NCI-H82 treated with DMSO at 0.1 percent for 48 hours (cell line): Measurements from ENCODE around the gene TAP2.
A peak's percentile ranks its signal among the peaks of the same experiment; 100 is the strongest.

Source experiments
- DNase-seq: peaks from one replicate; lab custom pipeline; 2025; ENCODE audit not compliant: unreplicated experiment; lab: John Stamatoyannopoulos, UW

Gene TAP2

DNA sequence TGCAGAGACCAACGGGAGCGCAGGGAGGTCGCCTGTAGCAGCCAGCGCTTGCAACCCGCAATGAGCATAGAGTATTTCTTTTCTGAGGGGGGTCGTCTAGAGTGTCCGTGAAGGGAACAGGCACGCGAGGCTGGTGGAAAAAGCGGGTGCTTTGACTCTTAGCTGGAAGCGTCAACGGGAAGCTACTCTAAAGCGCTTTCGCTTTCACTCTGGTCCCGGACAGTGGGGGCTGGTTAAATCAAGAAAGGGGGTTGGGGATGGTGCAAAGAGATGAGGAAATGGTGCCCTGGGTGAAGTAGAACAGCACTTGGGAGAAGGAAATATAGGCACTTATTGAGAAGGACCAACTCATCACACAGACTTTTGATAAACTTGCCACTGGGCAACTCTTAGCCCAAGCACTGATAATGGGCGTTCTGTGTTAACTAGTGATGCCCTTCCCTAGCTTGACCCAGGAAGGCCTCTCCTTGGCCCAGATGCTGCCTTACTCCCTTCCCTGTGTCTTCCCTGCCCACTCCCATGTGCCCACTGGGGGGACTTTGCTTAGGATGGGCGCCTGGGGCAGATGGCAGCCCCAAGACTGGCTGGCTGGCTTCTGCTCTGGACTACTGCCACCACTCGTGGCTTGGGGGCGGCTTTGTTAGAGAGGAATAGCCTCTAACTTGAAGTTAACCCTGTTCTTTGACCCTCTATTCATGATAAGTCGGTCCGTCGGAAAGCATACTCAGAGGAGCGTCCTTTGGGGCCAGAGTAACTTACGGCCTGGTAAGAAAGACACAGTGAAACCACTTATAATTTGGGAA, 16.0 kb upstream of the TAP2 start:
- DNase-seq, result no peak

DNA sequence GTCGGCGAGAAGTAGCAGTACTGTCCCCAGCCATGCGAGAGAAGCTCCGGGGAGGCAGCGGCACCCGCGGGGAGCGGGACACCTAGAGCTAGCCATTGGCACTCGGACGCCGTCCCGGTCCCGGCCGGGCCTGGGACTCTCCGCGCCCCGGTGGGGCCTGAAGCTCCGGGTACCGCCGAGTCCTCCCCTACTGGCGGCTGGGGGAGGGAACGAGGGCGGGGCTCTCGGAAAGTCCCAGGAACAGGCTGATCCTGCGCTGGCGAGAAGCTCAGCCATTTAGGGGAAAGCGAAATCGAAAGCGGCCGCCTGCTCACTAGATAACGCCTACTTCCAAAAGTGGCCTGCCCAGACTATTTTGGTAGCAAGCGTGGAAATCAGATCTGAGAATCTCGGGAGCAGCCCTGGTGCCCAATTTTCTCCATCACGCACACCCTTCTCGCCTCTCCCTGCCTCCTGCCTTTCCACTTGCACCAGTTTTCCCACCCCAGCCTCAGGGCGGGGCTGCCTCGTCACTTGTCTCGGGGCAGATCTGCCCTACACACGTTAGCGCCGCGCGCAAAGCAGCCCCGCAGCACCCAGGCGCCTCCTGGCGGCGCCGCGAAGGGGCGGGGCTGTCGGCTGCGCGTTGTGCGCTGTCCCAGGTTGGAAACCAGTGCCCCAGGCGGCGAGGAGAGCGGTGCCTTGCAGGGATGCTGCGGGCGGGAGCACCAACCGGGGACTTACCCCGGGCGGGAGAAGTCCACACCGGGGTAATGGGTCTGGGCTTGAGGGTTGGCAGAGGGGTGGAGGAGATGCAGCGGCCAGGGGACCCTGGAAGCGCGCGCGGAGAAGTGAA, 15.2 kb upstream of the TAP2 start, which contains the start of the genes PSMB9 and TAP1:
Gene PSMB9, plus strand, starts transcription at position 652 of the 835 bp plus-strand sequence. Its CDS starts 38 bp downstream, at position 690.
Gene TAP1, minus strand, starts transcription at position 164 of the 835 bp plus-strand sequence. Its CDS starts 68 bp downstream, at position 96.
- DNase-seq, result no peak

DNA sequence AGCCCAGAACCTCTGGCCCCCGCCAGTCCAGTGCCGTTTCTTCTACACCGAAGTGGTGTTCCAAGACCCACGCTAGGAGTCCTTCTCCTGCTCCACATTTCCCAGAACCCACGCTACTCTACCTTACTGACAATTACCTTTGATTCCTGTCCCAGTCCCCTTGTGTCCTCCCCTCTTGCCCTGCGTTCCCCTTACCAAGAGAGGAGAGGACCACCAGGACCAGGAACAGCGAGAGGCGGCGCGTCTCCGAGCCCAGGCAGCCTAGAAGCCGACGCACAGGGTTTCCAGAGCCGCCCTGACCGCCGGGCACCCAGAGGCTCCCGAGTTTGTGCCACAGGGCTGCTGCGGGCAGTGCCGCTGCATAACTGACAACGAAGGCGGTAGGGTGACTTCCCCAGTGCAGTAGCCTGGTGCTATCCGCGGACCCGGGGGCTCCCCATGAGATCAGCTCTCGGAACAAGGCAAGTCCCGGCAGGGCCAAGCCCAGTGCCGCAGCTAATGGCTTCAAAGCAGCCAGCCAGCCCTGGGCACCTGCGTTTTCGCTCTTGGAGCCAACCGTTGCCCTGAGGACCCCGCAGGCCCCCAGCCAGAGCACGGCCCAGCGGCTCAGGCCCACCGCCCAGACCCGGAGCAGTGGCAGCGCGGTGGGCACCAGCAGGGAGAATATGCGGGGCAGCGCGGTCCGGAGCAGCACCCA, 14.5 kb upstream of the TAP2 start:
- no peak for DNase-seq

GRCh38 chr6:32852018-32852843, 13.7 kb upstream of the TAP2 start:
- DNase-seq, result no peak

- no peak for DNase-seq
Measured at GRCh38 chr6:32851025-32851424, 12.5 kb upstream of the TAP2 start.

DNA sequence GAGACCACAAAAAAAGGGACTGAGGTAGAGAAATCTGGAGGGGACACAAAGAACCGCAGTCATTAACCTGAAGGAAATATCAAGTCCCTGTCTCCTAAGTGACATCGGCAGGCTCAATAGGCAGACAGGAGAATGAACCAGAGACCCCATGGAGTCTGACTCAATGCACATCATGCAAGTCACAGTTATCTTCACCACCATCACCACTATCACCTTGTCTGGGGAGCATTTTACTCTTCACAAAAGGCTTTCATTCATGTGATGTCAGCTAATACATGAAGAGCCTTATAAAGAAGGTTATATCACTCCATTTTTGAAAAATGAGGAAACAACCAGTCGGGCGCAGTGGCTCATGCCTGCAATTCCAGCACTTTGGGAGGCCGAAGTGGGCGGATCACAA, 10.6 kb upstream of the TAP2 start:
- DNase-seq, result no peak

DNA sequence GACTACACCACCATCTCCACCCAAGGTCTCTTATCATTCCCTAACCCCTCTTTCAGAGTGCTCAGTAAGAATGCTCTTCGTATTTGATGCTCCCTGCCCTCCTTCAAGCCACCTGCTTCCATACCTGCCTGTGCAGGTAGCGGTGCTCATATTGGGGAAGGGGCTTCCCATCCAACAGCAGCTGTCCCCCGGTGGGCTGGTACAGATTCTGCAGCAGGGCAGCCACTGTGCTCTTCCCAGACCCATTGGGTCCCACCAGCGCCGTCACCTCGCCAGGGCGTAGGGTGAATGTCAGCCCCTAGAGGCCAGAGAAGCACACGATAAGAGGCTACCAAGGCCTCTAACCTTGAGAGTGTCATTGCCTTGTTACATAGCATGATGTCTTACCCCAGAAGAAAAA, 9.3 kb upstream of the TAP2 start:
- DNase-seq, result no peak

- DNase-seq, result no peak
Measured at GRCh38 chr6:32847004-32847403, 8.5 kb upstream of the TAP2 start.

GRCh38 chr6:32845384-32845884, 6.9 kb upstream of the TAP2 start:
- DNase-seq, result no peak

GRCh38 chr6:32844839-32845383, 6.4 kb upstream of the TAP2 start:
- DNase-seq, result no peak

DNA sequence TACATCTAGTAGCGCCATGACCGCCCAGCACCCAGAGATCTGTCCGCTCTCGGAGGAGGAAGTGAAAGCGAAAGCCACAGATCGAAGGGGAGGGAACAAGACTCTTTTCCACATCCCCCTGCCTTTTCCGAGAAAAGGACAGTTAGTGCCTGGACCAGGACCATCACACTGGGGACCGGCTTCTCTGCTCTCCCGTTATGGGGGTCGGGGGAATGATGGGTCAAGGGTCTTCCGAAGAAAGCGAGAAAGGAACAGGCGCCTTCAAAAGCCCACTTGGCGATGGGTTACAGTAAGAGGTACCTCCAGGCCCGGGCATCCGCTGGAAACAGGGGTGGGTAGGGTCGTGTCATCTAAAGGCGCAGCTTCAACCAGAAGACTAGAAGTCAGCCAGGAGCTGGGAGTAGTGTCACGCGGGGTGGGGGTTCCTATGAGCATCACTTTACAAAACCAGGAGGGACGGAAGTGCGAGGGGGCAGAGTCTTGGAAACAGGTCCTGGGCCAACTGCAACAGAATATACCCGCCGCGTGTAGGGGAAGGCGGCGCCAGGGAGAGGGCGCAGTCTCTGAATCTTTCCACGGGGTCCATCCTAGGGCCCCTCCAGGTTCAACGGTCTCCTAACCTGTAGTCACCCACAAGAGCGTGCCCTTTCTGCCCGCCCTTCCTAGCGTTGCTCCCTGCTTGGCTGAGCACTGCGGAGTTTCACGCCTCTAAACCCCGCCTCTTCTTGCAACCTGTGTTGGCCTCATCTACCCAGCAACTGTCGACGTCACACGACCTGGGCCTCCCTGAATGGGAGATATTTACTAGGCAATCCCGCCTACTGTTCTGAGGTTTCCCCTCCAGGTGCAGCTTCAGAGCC, 5.7 kb upstream of the TAP2 start, which contains the start of gene PSMB8:
Gene PSMB8, minus strand, starts transcription at position 69 of the 860 bp plus-strand sequence. Its CDS starts 51 bp downstream, at position 18.
- DNase-seq, result peak; percentile 65

DNA sequence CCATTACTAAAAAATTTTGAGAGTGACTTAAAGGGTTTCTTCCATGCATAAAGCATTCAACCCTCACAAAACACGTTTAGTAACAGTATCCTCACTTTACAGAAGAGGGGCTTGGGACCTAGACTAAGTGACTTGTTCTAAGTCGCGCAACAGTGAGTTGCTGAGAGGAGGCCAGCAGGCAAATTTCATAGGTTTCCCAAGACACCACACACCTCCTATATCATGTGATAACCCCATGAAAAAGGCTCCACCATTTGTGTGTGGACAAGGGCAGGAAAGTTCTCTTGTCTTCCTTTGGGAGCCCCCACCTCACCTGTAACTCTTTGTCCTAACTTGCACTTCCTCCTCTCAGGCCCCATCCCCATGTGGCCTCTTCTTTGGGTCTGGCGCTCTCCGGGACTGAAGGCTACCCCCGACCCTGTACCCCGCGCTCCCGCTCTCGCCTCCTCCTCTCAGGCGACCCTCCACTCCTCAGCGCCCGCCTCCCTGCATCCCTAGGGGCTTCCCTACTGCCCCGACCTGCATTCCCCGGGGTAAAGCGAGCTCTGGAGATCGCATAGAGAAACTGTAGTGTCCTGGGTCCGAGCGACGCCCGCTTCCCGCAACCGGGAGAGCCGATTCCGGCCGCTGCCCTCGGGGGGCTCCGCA, 4.9 kb upstream of the TAP2 start:
- no peak for DNase-seq

- no peak for DNase-seq
Measured at GRCh38 chr6:32842690-32843089, 4.2 kb upstream of the TAP2 start.

DNA sequence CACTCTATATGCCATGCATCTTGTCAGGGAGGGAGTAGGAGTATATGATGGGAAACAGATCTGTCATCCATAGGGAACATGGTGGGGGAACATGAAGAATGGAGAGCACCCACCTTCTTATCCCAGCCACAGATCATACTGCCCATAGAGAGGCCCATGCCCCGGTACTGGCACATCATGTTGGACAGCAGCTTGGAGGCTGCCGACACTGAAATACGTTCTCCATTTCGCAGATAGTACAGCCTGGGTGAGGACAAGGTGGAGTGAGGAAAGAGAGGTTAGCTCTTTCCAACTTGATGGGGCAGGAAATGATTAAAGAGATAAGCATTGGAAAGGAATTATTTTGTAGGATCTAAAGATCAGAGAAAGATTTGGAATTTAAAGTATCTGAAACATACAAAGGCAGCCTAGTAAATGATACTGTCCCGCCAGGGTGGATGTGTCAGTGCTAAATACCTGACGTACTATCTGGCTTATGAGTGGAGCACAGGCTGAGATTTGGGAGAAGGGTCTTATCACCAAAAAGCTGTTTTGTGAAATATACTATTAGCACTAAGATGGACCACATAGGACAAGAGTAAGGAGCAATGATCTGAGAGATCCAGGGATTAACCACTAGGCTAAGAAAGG, 3.6 kb upstream of the TAP2 start:
- DNase-seq, result no peak

- no peak for DNase-seq
Measured at GRCh38 chr6:32840604-32841246, 2.2 kb upstream of the TAP2 start.

DNA sequence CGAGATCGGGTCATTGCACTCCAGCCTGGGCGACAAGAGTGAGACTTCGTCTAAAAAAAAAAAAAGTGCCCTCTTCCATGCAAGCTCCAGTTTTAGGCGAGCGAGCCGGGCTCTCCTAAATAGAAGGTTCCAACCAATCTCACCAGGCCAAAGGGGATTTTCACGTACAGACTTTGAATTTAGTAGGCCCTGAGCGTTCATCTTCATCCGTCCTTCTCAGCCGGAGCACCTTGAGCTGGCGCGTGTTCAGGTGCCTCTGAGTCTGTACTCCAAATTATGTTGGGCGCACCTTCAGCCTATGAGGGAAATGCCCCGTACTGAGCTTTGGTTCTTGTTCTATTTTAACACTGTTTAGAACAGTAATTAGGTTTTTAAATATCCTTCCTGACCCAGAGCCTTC, 817 bp upstream of the TAP2 start:
- DNase-seq, result no peak

DNA sequence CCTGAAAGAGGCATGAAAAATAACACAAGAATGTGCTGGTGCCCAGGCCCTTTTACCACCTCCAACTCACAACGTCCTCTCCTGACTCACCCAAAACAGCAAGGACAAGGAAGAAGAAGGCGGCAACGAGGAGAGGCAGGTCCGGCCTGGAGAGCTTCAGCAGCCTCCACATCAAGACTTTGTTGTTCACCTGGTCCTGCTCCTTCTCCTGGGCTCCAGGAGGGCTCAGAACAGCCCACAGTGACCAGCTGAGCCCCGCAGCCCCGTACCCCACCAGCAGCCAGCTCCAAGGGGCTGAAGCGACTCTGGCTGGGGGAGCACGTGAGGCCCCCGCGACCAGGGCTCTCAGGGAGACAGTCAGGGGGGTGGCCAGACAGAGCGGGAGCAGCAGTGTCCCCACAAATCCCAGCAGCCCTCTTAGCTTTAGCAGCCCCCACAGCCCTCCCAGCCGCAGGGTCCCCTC, 857 bp downstream of the TAP2 start:
- DNase-seq, result no peak
